Middle frontal gyrus (tissue), 1 donor: ENCODE data around the gene MARK1.

Source experiments
- DNase-seq: peaks from one replicate; pipeline ENCODE4 v3.0.0-alpha.2; 2015; ENCODE audit warnings: low spot score; ENCODE audit errors: extremely low spot score

MARK1 gene

GRCh38 chr1:220528679-220529501 lies 954 bp downstream of the MARK1 start:
- DNase-seq: no peak

GRCh38 chr1:220529521-220530020 lies 1.6 kb downstream of the MARK1 start:
- DNase-seq: no peak

GRCh38 chr1:220533504-220534109 lies 5.7 kb downstream of the MARK1 start:
- DNase-seq: no peak

DNA sequence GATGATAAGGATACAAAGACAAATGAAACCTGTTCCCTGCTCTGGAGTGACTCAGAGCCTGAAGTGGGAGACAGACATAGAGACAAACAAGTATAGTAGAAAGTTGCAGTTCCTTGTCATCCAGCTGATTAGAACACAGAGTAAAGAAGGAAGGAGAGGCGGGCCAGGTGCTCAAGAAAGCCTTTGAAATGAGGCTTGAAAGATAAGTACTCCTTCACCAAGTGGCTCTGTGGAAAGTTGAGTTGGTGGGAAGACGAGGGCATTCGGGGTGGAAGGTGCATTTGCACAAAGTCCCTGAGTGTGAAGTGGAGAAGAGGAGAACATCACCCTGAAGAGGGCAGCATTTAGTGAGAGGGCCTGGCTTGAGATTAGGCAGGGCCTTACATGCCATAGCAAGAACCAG lies 17.0 kb downstream of the MARK1 start:
- no peak for DNase-seq

DNA sequence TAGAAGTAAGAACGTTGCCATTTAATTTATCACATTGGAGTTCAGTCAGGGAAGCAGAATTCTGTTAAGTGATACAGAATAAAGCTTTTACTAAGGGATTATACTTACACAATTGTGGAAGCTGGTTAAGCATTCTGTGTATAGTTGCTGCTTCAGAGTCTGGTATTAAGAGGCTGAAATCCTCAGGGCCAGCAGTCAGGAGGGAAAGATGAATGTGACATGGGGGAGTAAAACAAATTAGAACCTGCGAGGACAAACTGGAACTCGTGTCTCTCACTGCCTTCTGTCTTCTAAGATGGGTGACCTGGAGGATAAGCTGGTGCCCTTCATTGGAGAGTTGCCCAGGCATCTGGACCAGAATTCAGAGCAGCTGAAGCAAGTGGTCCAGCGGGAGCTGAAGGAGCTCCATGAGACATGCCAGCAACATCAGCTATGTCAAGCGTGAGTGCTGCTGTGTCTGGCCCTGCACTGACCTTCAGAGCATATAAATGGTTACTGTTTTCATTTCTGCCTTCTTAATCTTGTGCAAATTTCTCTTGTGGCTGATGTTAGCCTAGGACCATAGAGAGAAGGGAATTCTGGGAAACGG lies 23.0 kb downstream of the MARK1 start:
- DNase-seq: no peak

DNA sequence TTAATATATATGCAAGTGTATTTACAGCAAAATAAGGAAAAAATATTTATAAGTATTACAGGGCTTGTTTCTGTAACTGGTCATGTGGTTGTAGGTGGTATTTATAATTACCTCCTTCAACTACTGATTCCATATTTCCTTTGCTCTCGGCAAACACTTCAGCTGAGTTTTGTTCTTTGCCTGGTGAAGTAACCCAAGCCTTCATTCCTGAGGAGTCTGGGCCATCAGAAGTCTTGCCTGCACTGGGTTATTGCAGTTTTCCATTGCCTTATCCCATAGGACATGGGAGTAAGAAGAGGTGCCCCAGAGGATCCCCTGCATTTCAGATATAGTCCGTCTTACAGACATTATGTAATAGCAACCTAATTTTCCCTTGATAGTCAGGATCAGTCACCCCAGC lies 23.8 kb downstream of the MARK1 start:
- DNase-seq: no peak

DNA sequence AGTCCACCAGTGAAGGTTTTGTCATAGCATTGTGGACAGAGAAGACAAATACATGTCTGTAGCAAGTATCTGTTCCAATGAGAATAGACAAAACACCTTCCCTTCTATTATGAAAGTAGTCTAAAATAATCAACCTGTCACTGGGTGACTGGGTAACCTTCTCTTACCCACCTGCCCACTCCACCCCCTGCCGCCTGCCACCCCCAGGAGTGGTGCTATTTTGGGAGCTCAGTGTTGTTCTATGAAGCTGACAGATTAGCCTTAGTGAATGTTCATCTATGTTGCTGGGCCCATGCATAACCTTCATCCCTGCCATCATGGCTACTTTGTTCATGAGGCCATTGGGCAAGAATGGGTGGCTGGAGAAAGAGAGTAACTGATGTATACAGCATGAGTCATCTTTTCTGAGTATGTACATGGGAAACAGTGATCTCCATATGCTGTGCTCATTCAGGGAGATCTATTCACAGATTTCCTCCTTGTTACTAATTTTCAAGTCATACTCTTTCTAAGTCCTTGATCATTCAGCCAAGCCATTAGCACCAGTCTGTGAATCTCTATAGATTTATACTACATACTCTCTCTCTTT lies 24.8 kb downstream of the MARK1 start:
- no peak for DNase-seq

DNA sequence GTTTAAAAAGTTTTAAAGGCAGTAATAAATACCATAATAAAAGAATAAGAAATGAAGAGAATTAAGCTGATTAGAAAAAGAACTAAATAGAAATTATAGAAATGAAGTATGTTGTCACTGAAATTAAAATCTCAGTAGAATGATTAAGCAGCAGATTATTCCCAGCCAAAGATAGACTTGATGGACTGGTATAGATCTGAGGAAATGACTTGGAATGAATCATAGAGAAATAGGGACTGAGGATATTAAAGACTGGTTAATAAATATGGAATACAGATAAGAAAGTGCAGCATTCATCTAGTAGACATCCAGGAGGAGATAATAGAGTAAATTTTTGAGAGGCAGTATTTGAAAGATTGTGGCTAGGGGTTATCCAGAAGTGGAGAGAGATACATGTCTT lies 28.7 kb downstream of the MARK1 start:
- DNase-seq: no peak

GRCh38 chr1:220563564-220563963 lies 35.6 kb downstream of the MARK1 start:
- no peak for DNase-seq

GRCh38 chr1:220564216-220564615 lies 36.3 kb downstream of the MARK1 start:
- DNase-seq: no peak

GRCh38 chr1:220565670-220566069 lies 37.7 kb downstream of the MARK1 start:
- no peak for DNase-seq

GRCh38 chr1:220566869-220567268 lies 38.9 kb downstream of the MARK1 start:
- DNase-seq: no peak

DNA sequence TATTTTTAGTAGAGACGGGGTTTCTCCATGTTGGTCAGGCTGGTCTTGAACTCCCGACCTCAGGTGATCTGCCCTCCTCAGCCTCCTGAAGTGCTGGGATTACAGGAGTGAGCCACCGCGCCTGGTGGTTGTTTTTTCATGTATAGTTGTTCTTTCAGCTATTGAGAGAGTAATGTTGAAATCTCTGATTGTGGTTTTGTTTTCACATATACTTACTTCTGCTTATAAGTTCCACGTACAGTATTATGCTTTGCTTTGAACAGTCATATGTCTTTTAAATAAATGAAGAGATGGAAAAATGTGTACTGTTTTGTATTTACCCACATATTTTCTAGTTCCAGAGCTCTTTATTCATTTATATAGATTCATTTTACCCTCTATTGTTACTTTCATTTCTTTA lies 44.5 kb downstream of the MARK1 start:
- DNase-seq: no peak

DNA sequence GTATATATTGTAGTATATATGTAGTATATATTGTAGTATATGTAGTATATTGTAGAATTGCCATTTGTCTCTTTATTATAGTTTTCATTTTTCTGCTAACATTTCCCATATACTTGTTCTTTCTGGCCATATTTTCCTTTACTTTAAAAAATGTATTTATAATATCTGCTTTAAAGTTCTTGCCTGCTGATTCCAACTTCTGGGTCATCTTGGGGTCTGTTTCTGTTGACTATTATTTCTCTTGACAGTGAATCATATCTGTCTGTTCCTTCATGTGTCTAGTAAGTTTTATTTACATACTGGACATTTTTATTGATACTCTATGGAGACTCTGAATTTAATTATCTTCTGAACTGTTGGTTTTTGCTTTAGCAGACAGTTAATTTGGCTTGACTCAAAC lies 45.9 kb downstream of the MARK1 start:
- no peak for DNase-seq

GRCh38 chr1:220575718-220576497 lies 48.0 kb downstream of the MARK1 start:
- DNase-seq: no peak

- no peak for DNase-seq
Observed at GRCh38 chr1:220577926-220578325, 50.0 kb downstream of the MARK1 start.

DNA sequence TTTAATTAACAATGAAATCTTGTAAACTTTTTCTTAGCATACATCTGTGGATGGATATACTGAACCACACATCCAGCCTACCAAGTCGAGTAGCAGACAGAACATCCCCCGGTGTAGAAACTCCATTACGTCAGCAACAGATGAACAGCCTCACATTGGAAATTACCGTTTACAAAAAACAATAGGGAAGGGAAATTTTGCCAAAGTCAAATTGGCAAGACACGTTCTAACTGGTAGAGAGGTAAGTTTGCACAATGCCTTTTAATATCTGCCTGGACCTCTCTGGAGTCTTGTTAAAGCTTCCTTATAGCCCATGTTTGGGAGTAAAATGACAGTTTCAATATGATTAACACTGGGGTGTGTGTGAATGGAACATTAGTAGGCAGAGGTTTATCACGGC lies 51.4 kb downstream of the MARK1 start:
- DNase-seq: no peak

- no peak for DNase-seq
Observed at GRCh38 chr1:220592714-220593113, 64.8 kb downstream of the MARK1 start.

DNA sequence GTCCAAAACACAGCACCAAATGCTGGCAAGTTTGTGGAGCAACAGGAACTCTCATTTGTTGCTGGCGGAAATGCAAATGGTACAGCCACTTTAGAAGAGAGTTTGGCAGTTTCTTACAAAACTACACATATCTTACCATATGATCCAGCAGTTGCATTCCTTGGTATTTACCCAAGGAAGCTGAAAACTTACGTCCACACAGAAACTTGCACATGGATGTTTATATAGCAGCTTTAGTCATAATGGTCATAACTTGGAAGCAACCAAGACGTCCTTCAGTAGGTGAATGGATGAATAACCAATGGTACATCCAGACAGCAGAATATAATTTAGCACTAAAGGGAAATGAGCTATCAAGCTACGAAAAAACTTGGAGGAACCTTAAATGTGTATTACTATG lies 66.4 kb downstream of the MARK1 start:
- no peak for DNase-seq

DNA sequence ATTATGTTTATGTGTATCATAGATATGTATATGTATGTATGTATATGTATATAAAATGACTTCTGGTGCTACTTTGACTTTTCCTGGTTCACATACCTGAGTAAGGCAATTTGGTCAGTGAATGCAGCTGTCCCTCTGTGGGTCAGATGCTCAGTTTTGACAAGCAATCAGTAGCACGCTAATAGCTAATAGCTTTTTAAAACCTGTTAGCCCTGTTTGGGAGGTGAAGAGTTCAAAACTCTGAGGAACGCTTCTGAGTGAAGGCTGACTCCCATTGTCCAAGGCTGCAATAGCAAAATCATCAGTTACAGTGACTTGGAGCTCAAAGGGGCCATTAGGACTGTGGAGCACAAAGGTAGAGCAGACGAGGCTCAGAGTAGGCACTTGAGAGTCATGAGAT lies 67.2 kb downstream of the MARK1 start:
- DNase-seq: no peak

DNA sequence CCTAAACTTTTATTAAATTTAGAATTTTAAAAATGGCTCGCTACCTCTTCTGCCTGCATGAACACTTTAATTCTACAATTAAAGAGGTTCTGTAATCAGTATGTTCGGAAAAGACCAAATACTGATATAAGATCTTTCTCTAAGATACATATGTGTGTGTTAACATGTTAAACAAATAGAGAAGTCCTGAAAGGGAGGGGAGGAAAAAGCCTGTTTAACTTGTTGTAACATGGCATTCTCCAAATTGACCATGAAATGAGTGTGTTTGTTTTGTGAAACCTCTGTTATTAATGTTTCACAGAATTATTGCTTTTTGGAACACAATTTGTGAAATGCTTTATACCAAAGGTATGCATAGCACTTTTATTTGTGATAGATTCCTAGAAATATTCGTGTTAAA lies 77.0 kb downstream of the MARK1 start:
- no peak for DNase-seq
